MCF 10A (cell line): ENCODE results near the gene FARP1. TPM values are rescaled to one million over a fixed set of nuclear protein-coding genes. Genes with fewer than 3 reads are reported as not detected.

Experiments
- BruUV-seq: library from RNA; stranded (reverse); fragments of 400-500 nt; replicated peaks from 2 replicates; lab custom pipeline; 2021; lab: Mats Ljungman, UMichigan
- CTCF ChIA-PET: fragments of 300-600 bp; sonication (Branson Sonifier 250); formaldehyde crosslinking; extraction: SDS; loops from one replicate; lab custom pipeline; 2021; ENCODE audit warnings: antibody characterized with exemption, inconsistent platforms; lab: Yijun Ruan, JAX
- POLR2A ChIA-PET: fragments of 300-600, 350-650 bp; sonication (Branson Sonifier 250); formaldehyde crosslinking; extraction: SDS; loops from one replicate; lab custom pipeline; 2020; ENCODE audit warnings: antibody characterized with exemption, inconsistent platforms; lab: Yijun Ruan, JAX
- DNase-seq: peaks from one replicate; pipeline ENCODE4 v3.0.0-alpha.2; 2018; ENCODE audit not compliant: unreplicated experiment
- H3K27ac Mint-ChIP-seq: one replicate; pipeline ENCODE4 v1.8.0; 2022; ENCODE audit warnings: mild to moderate bottlenecking, low read depth, mixed read lengths; ENCODE audit not compliant: unreplicated experiment
- H3K27me3 Mint-ChIP-seq: one replicate; pipeline ENCODE4 v1.8.0; 2022; ENCODE audit warnings: mixed read lengths; ENCODE audit not compliant: insufficient read depth, unreplicated experiment
- H3K36me3 Mint-ChIP-seq: one replicate; pipeline ENCODE4 v1.8.0; 2022; ENCODE audit warnings: mild to moderate bottlenecking, moderate library complexity, mixed read lengths; ENCODE audit not compliant: insufficient read depth, unreplicated experiment
- H3K4me1 Mint-ChIP-seq: one replicate; pipeline ENCODE4 v1.8.0; 2022; ENCODE audit warnings: mixed read lengths; ENCODE audit not compliant: insufficient read depth, unreplicated experiment
- H3K4me3 Mint-ChIP-seq: one replicate; pipeline ENCODE4 v1.8.0; 2022; ENCODE audit warnings: mild to moderate bottlenecking, moderate library complexity, mixed read lengths; ENCODE audit not compliant: unreplicated experiment
- H3K9me3 Mint-ChIP-seq: one replicate; pipeline ENCODE4 v1.8.0; 2022; ENCODE audit warnings: mixed read lengths; ENCODE audit not compliant: unreplicated experiment
- intact Hi-C: fragments of 100-400 bp; cut with micrococcal nuclease; formaldehyde crosslinking; loops from 2 replicates; pipeline ENCODE4 v1.14.1; 2022
- total RNA-seq: library from RNA; stranded (reverse); gene quantifications from 2 replicates; pipeline ENCODE4 v1.2.3, GENCODE V29; 2022
- TF ChIP-seq, protein P1 (sequence below): fragments of 200-600 bp; IDR thresholded peaks from one replicate; pipeline ENCODE4 v1.8.0; 2022; ENCODE audit warnings: antibody characterized with exemption, mild to moderate bottlenecking; ENCODE audit not compliant: unreplicated experiment

FARP1 gene
- total RNA-seq, 1 experiment from 2014 or later: 30.1 TPM

DNA sequence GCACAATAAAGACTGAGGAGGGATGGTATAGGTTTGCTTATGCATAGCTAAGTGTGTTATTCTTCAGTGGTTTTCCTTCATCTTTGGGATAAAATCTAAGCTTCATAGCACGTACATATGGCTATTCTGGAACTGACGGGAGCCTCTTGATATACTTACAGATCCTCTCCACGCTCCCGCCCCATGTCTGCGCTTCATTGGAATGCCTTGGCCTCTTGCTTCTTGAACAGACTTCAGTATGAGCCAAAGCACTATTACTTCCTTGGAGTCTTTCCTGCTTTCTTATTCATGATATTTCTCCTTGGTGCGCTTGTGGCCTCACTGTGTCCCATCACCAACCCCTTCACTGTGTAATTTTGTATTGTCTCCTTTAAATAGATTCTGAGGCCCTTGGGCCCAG is 145.3 kb downstream of the FARP1 start:
- H3K4me3 Mint-ChIP-seq: no peak overlapping the region
- H3K27ac Mint-ChIP-seq: no peak overlapping the region
- H3K4me1 Mint-ChIP-seq: no peaks in the 10 kb centered on the region
- intact Hi-C loops: no loop called here
- CTCF ChIA-PET: interaction anchor here (0.7 to 0.8 kb wide), 2 partner anchors 12 to 132 kb away, joined by 3 to 6 read pairs; no protein-coding TSS in a partner anchor
- TF ChIP-seq, protein P1, sequence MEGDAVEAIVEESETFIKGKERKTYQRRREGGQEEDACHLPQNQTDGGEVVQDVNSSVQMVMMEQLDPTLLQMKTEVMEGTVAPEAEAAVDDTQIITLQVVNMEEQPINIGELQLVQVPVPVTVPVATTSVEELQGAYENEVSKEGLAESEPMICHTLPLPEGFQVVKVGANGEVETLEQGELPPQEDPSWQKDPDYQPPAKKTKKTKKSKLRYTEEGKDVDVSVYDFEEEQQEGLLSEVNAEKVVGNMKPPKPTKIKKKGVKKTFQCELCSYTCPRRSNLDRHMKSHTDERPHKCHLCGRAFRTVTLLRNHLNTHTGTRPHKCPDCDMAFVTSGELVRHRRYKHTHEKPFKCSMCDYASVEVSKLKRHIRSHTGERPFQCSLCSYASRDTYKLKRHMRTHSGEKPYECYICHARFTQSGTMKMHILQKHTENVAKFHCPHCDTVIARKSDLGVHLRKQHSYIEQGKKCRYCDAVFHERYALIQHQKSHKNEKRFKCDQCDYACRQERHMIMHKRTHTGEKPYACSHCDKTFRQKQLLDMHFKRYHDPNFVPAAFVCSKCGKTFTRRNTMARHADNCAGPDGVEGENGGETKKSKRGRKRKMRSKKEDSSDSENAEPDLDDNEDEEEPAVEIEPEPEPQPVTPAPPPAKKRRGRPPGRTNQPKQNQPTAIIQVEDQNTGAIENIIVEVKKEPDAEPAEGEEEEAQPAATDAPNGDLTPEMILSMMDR: no peak
- DNase-seq: no peak
- H3K36me3 Mint-ChIP-seq: no peaks in the 10 kb centered on the region
- no TSS peak for BruUV-seq
- no peaks in the 10 kb centered on the region for H3K27me3 Mint-ChIP-seq
- H3K9me3 Mint-ChIP-seq: peaks cover 8% of the 10 kb centered on the region
- POLR2A ChIA-PET: interaction anchor here (1.4 kb wide), 1 partner anchor 10 kb away, joined by 4 read pairs; no protein-coding TSS in a partner anchor

DNA sequence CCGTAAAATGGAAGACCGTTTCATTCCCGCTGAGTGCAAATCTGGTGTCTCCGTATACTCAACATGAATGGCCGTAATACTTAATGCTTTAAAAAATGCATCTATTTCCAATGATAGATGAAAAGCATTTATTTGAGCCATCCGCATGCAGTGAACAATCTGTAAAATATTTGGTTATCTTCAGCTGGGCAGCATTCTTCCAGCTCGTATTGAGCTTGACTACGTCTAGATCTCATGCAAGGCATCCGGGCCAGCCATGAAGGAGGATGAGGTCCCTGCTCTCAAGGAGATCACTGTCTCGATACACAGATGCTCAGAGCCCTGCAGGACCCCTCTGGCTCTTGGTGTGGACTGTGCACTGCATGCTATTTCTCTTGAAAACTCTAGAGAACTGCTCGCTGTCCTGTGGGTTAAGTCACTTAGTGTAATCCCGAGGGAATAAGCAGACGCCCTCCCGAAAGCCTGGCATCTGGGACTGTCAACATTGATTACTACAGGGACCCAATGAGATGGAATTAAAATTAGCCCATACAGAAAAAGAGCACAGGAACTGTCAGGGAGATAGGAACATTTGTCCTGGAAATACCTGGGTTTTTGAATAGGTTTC is 146.5 kb downstream of the FARP1 start:
- POLR2A ChIA-PET: interaction anchor here (1.4 kb wide), 1 partner anchor 9 kb away, joined by 4 read pairs; no protein-coding TSS in a partner anchor
- Mint-ChIP-seq H3K36me3 (no peaks in the 10 kb centered on the region), H3K27me3 (no peaks in the 10 kb centered on the region), H3K4me1 (no peaks in the 10 kb centered on the region), H3K27ac (no peak overlapping the region), H3K4me3 (no peak overlapping the region), H3K9me3 (peaks cover 8% of the 10 kb centered on the region)
- intact Hi-C loops: no loop called here
- no TSS peak for BruUV-seq
- DNase-seq: no peak
- CTCF ChIA-PET: interaction anchor here (0.8 kb wide), 1 partner anchor 11 kb away, joined by 3 read pairs; no protein-coding TSS in a partner anchor
- TF ChIP-seq, protein P1: no peak

DNA sequence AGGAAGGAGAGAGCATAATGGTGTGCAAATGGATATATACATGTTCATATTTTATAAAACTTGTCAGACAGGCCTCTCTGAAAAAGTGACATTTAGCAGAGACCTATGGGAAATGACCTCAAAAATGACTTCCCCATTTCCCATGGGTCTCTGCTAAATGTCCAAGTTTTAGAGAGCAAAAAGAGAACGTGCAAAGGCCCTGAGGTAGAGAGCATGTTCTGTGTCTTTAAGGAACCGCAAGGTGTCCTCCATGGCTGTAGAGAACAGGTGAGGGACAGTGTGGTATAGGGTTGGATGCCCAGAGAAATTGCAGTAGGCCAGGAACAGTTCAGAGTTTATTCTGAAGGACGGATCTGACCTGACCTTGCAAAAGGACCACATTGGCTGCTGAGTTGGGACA is 147.4 kb downstream of the FARP1 start:
- peaks cover 8% of the 10 kb centered on the region for H3K9me3 Mint-ChIP-seq

DNA sequence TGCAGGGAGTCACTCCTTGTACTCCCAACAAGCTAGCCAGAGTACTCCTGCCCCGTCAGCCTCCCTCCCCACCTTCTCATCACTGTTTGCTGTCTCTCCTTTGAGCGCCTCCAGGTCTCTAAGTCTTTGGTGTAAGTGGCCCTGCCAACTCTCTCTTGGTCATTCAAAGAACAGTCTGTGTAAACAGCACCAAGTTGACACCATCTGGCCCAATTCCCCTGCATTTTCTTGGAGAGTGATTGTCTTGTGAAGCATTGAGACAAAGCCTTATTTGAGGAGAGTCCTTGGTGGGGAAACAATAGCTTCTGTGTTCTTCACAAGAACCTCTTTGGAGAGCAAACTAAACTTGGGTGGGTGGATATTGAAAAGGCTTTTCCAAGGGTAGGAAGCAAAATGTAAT is 148.8 kb downstream of the FARP1 start:
- Mint-ChIP-seq H3K9me3 (peaks cover 8% of the 10 kb centered on the region), H3K4me3 (no peak overlapping the region), H3K4me1 (no peaks in the 10 kb centered on the region), H3K36me3 (no peaks in the 10 kb centered on the region), H3K27ac (no peak overlapping the region), H3K27me3 (no peaks in the 10 kb centered on the region)
- no TSS peak for BruUV-seq
- CTCF ChIA-PET: interaction anchor here (0.7 kb wide), 1 partner anchor 84 kb away, joined by 3 read pairs; no protein-coding TSS in a partner anchor
- POLR2A ChIA-PET: no interaction called here
- TF ChIP-seq, protein P1: no peak
- no peak for DNase-seq
- intact Hi-C loops: no loop called here

More for the DNA sequence above, 147.4 kb downstream of the FARP1 start:
- CTCF ChIA-PET: no interaction called here
- DNase-seq: no peak
- Mint-ChIP-seq H3K4me3 (no peak overlapping the region), H3K27me3 (no peaks in the 10 kb centered on the region), H3K27ac (no peak overlapping the region), H3K4me1 (no peaks in the 10 kb centered on the region), H3K36me3 (no peaks in the 10 kb centered on the region)
- POLR2A ChIA-PET: no interaction called here
- intact Hi-C loops: no loop called here
- BruUV-seq: no TSS peak
- TF ChIP-seq, protein P1: no peak
